Common myeloid progenitor, CD34-positive (primary cell): ENCODE results near the gene P3H1.

Source experiments
- CTCF ChIA-PET: fragments of 350-600 bp; sonication (Branson Sonifier 250); formaldehyde crosslinking; loops from one replicate; lab custom pipeline; 2021; ENCODE audit warnings: antibody characterized with exemption; lab: Charles Lee
- POLR2A ChIA-PET: fragments of 350-600 bp; sonication (Branson Sonifier 250); formaldehyde crosslinking; loops from one replicate; lab custom pipeline; 2021; ENCODE audit warnings: antibody characterized with exemption; lab: Charles Lee
- DNase-seq, 3 donors: peaks; one replicate each; pipeline versions ENCODE4 v3.0.0 to v3.0.0-alpha.2; 2013
- H3K27ac ChIP-seq, 2 experiments: 1 replicate in 1 of 2; 2 replicates in 1 of 2; pipeline ENCODE4 v1.7.0; 2013; ENCODE audit warnings: inconsistent platforms in 2 of 2, low read length in 2 of 2, mild to moderate bottlenecking in 2 of 2, low read depth in 1 of 2, moderate library complexity in 1 of 2; ENCODE audit not compliant: severe bottlenecking in 2 of 2, insufficient read depth in 1 of 2, poor library complexity in 1 of 2
- H3K27me3 ChIP-seq, 5 experiments: replicated peaks in 2 of 5; 1 replicate in 3 of 5; 2 replicates in 2 of 5; pipeline versions ENCODE4 v1.6.1 to v1.7.0; 2013; ENCODE audit warnings: low read length in 4 of 5, mild to moderate bottlenecking in 2 of 5, moderate library complexity in 2 of 5, inconsistent platforms in 1 of 5; ENCODE audit not compliant: insufficient read depth in 5 of 5, control insufficient read depth in 4 of 5
- H3K36me3 ChIP-seq, 4 experiments: 1 replicate in 2 of 4; 2 replicates in 2 of 4; pipeline versions ENCODE4 v1.6.1 to v1.7.0; 2013; ENCODE audit warnings: low read length in 3 of 4, control low read depth in 1 of 4, mild to moderate bottlenecking in 1 of 4; ENCODE audit not compliant: control insufficient read depth in 4 of 4, insufficient read depth in 4 of 4
- H3K4me1 ChIP-seq, 4 experiments: 1 replicate in 3 of 4; 2 replicates in 1 of 4; pipeline versions ENCODE4 v1.6.1 to v1.7.1; 2013; ENCODE audit warnings: low read length in 3 of 4, mild to moderate bottlenecking in 3 of 4, control low read depth in 1 of 4, inconsistent platforms in 1 of 4, moderate library complexity in 1 of 4; ENCODE audit not compliant: control insufficient read depth in 4 of 4, insufficient read depth in 4 of 4; ENCODE audit errors: control extremely low read depth in 1 of 4
- H3K4me3 ChIP-seq, 7 experiments: 1 replicate in 4 of 7; 2 replicates in 3 of 7; pipeline versions ENCODE4 v1.5.1 to v1.7.0; 2013; ENCODE audit warnings: mild to moderate bottlenecking in 7 of 7, low read length in 6 of 7, moderate library complexity in 6 of 7, inconsistent platforms in 2 of 7, low read depth in 2 of 7, control low read depth in 1 of 7; ENCODE audit not compliant: insufficient read depth in 4 of 7, control insufficient read depth in 1 of 7; ENCODE audit errors: extremely low read depth in 1 of 7
- H3K9me3 ChIP-seq, 5 experiments: 1 replicate in 4 of 5; 2 replicates in 1 of 5; pipeline versions ENCODE4 v1.6.1 to v1.7.1; 2013; ENCODE audit warnings: low read length in 4 of 5, mild to moderate bottlenecking in 2 of 5, inconsistent platforms in 1 of 5, low read depth in 1 of 5, moderate library complexity in 1 of 5; ENCODE audit not compliant: control insufficient read depth in 4 of 5, insufficient read depth in 2 of 5; ENCODE audit errors: control extremely low read depth in 1 of 5
- WGBS: methylation state at CpG from one replicate; pipeline ENCODE4 v1.1.5; 2013; ENCODE audit not compliant: insufficient coverage; 5-methylcytosine and 5-hydroxymethylcytosine counted together

Gene P3H1

GRCh38 chr1:42738678-42739226, 28.1 kb downstream of the P3H1 start:
- Histone ChIP-seq H3K27me3 (no peaks in the 10 kb centered on the region), H3K36me3 (no peaks in the 10 kb centered on the region), H3K4me3 (no peak overlapping the region), H3K9me3 (no peaks in the 10 kb centered on the region), H3K4me1 (peaks cover 3 to 32% (median 28%) of the 10 kb centered on the region in 4 experiments), H3K27ac (no peak overlapping the region)
- whole genome bisulfite sequencing: 100% methylated on average over 4 of the region's 8 CpGs
- ChIA-PET CTCF (interaction anchor here (1.9 to 2.1 kb wide), 2 partner anchors 9 to 11 kb away, joined by 6 to 10 read pairs; no protein-coding TSS in a partner anchor), POLR2A (no interaction called here)
- DNase-seq: no peak

GRCh38 chr1:42737986-42738677, 28.7 kb downstream of the P3H1 start:
- WGBS: 96% methylated on average over 21 of the region's 21 CpGs
- ChIA-PET POLR2A (no interaction called here), CTCF (interaction anchor here (1.0 to 2.1 kb wide), 4 partner anchors 9 to 157 kb away, joined by 3 to 10 read pairs (median 4); no protein-coding TSS in a partner anchor)
- H3K4me3 ChIP-seq: no peak overlapping the region
- H3K4me1 ChIP-seq: peaks cover 3 to 32% (median 28%) of the 10 kb centered on the region in 4 experiments
- H3K27me3 ChIP-seq: no peaks in the 10 kb centered on the region
- no peak overlapping the region for H3K27ac ChIP-seq
- H3K9me3 ChIP-seq: no peaks in the 10 kb centered on the region
- H3K36me3 ChIP-seq: no peaks in the 10 kb centered on the region
- no peak for DNase-seq

- ChIA-PET CTCF (interaction anchor here (1.0 to 2.1 kb wide), 4 partner anchors 10 to 156 kb away, joined by 3 to 10 read pairs (median 4); no protein-coding TSS in a partner anchor), POLR2A (interaction anchor here (0.5 kb wide), 1 partner anchor 1019 kb away, joined by 3 read pairs; no protein-coding TSS in a partner anchor)
- peak; percentile 70 to 91 (median 88) for DNase-seq
- peak overlapping the region in 3 of 7 experiments; percentile 32 to 36 (median 35) for H3K4me3 ChIP-seq
- H3K4me1 ChIP-seq: peaks cover 3 to 32% (median 28%) of the 10 kb centered on the region in 4 experiments
- H3K27ac ChIP-seq: no peak overlapping the region
- WGBS: 0% methylated on average over 5 of the region's 5 CpGs
- no peaks in the 10 kb centered on the region for H3K36me3 ChIP-seq
- H3K27me3 ChIP-seq: no peaks in the 10 kb centered on the region
- no peaks in the 10 kb centered on the region for H3K9me3 ChIP-seq
These were observed 29.6 kb downstream of the P3H1 start for GRCh38 chr1:42737257-42737656.

- POLR2A ChIA-PET: interaction anchor here (0.5 kb wide), 1 partner anchor 1018 kb away, joined by 3 read pairs; no protein-coding TSS in a partner anchor
- Histone ChIP-seq H3K4me3 (peak overlapping the region in 3 of 7 experiments; percentile 32 to 36 (median 35)), H3K4me1 (peaks cover 3 to 32% (median 28%) of the 10 kb centered on the region in 4 experiments), H3K27ac (no peak overlapping the region), H3K27me3 (no peaks in the 10 kb centered on the region), H3K9me3 (no peaks in the 10 kb centered on the region), H3K36me3 (no peaks in the 10 kb centered on the region)
- CTCF ChIA-PET: interaction anchor here (1.0 kb wide), 1 partner anchor 26 kb away, joined by 3 read pairs; no protein-coding TSS in a partner anchor
- 82% methylated on average over 5 of the region's 8 CpGs for WGBS
- DNase-seq: no peak
These were observed 30.1 kb downstream of the P3H1 start for GRCh38 chr1:42736571-42737200.

- no peak for DNase-seq
- Histone ChIP-seq H3K27me3 (no peaks in the 10 kb centered on the region), H3K27ac (no peak overlapping the region), H3K4me1 (peaks cover 3 to 32% (median 28%) of the 10 kb centered on the region in 4 experiments), H3K9me3 (no peaks in the 10 kb centered on the region), H3K36me3 (no peaks in the 10 kb centered on the region), H3K4me3 (no peak overlapping the region)
- ChIA-PET CTCF (no interaction called here), POLR2A (no interaction called here)
- 95% methylated on average over 3 of the region's 4 CpGs for WGBS
These were observed 30.7 kb downstream of the P3H1 start for GRCh38 chr1:42736152-42736551.

- Histone ChIP-seq H3K27ac (no peak overlapping the region), H3K4me1 (peaks cover 3 to 32% (median 28%) of the 10 kb centered on the region in 4 experiments), H3K4me3 (no peak overlapping the region), H3K27me3 (no peaks in the 10 kb centered on the region), H3K36me3 (no peaks in the 10 kb centered on the region), H3K9me3 (no peaks in the 10 kb centered on the region)
- ChIA-PET POLR2A (no interaction called here), CTCF (interaction anchor here (0.8 to 1.1 kb wide), 2 partner anchors 23 to 157 kb away, joined by 3 read pairs; no protein-coding TSS in a partner anchor)
- DNase-seq: no peak
- WGBS: 97% methylated on average over 13 of the region's 14 CpGs
These were observed 31.2 kb downstream of the P3H1 start for GRCh38 chr1:42735477-42736105.
